HCT116 (cell line): ENCODE data around the gene SLAMF8.

Experiments
- EZH2 ChIP-seq: fragments of 200-600 bp; sonication (generic); IDR thresholded peaks from 2 replicates; pipeline ENCODE4 v1.6.1; 2017; ENCODE audit warnings: antibody characterized with exemption, mixed run types
- FOSL1 ChIP-seq: IDR thresholded peaks from 2 replicates; pipeline ENCODE4 v1.6.1; 2012; ENCODE audit warnings: low read depth
- MAX ChIP-seq: IDR thresholded peaks from 2 replicates; pipeline ENCODE4 v1.6.1; 2012
- POLR2A ChIP-seq: IDR thresholded peaks from 2 replicates; pipeline ENCODE4 v1.7.0; 2011; ENCODE audit warnings: borderline replicate concordance; ENCODE audit not compliant: insufficient read depth, insufficient read length; ENCODE audit errors: extremely low read depth
- SP1 ChIP-seq: IDR thresholded peaks from 2 replicates; pipeline ENCODE4 v1.6.1; 2012; ENCODE audit warnings: low read depth
- TCF7L2 ChIP-seq: IDR thresholded peaks from 2 replicates; pipeline ENCODE4 v1.7.0; 2011; ENCODE audit warnings: borderline replicate concordance, inconsistent platforms; ENCODE audit not compliant: insufficient read depth, insufficient read length; ENCODE audit errors: extremely low read depth
- ZNF274 ChIP-seq: fragments of 200-500 bp; sonication (Bioruptor generic); IDR thresholded peaks from 2 replicates; pipeline ENCODE4 v1.6.1; 2014; ENCODE audit warnings: mild to moderate bottlenecking, low read depth, low read length, inconsistent platforms
- TF ChIP-seq, protein P1 (sequence below), 3 experiments: fragments of 200-600 bp in 1 of 3; sonication (generic) in 1 of 3; IDR thresholded peaks in 2 of 3; conservative IDR thresholded peaks in 1 of 3; 2 replicates each; pipeline ENCODE4 v1.5.1; 2012 to 2017; ENCODE audit warnings: low read depth in 2 of 3, low read length in 2 of 3, antibody characterized with exemption in 1 of 3, borderline replicate concordance in 1 of 3, control low read depth in 1 of 3, mild to moderate bottlenecking in 1 of 3, mixed read lengths in 1 of 3, mixed run types in 1 of 3, moderate library complexity in 1 of 3; ENCODE audit not compliant: insufficient read depth in 1 of 3
- TF ChIP-seq, protein P2 (sequence below): IDR thresholded peaks from 2 replicates; pipeline ENCODE4 v1.6.1; 2012

GRCh38 chr1:159845751-159846629, 19.3 kb downstream of the SLAMF8 start:
- TF ChIP-seq POLR2A (no peak), MAX (no peak), ZNF274 (no peak), TCF7L2 (no peak), EZH2 (no peak), SP1 (no peak), FOSL1 (no peak)
- TF ChIP-seq, protein P1, sequence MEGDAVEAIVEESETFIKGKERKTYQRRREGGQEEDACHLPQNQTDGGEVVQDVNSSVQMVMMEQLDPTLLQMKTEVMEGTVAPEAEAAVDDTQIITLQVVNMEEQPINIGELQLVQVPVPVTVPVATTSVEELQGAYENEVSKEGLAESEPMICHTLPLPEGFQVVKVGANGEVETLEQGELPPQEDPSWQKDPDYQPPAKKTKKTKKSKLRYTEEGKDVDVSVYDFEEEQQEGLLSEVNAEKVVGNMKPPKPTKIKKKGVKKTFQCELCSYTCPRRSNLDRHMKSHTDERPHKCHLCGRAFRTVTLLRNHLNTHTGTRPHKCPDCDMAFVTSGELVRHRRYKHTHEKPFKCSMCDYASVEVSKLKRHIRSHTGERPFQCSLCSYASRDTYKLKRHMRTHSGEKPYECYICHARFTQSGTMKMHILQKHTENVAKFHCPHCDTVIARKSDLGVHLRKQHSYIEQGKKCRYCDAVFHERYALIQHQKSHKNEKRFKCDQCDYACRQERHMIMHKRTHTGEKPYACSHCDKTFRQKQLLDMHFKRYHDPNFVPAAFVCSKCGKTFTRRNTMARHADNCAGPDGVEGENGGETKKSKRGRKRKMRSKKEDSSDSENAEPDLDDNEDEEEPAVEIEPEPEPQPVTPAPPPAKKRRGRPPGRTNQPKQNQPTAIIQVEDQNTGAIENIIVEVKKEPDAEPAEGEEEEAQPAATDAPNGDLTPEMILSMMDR (IDR thresholded peaks at IDR 0.05 in 2 of 3, conservative IDR thresholded peaks at IDR 0.05 in 1 of 3; ENCODE audit: borderline replicate concordance in 1 of 3, insufficient read depth in 1 of 3, low read depth in 2 of 3, low read length in 2 of 3): no peak
- TF ChIP-seq, protein P2, sequence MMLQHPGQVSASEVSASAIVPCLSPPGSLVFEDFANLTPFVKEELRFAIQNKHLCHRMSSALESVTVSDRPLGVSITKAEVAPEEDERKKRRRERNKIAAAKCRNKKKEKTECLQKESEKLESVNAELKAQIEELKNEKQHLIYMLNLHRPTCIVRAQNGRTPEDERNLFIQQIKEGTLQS: no peak
